HepG2 (cell line): Measurements from ENCODE around the gene CLRN2. TPM values are rescaled to one million over a fixed set of nuclear protein-coding genes. Genes with fewer than 3 reads are reported as not detected.
A peak's percentile ranks its signal among the peaks of the same experiment; 100 is the strongest.

Experiments
- CSRNP2 ChIP-seq: sonication (generic); formaldehyde crosslinking; conservative IDR thresholded peaks from 2 replicates; pipeline ENCODE4 v1.8.0; 2022; ENCODE audit warnings: low read depth, missing genetic modification reagents
- HMGXB4 ChIP-seq, 2 experiments: sonication (generic) in 1 of 2; formaldehyde crosslinking in 1 of 2; IDR thresholded peaks; 2 replicates each; pipeline versions ENCODE4 v1.4.0 to v1.6.1; 2018 to 2020; ENCODE audit warnings: missing genetic modification reagents in 2 of 2, borderline replicate concordance in 1 of 2, low read depth in 1 of 2, mild to moderate bottlenecking in 1 of 2, missing biosample characterization in 1 of 2
- JARID2 ChIP-seq: sonication (generic); formaldehyde crosslinking; IDR thresholded peaks from 2 replicates; pipeline ENCODE4 v1.8.1; 2023; ENCODE audit warnings: missing genetic modification reagents, inconsistent platforms; ENCODE audit not compliant: insufficient replicate concordance
- LCORL ChIP-seq, 2 experiments: fragments of 450-650 bp in 1 of 2; sonication (generic) in 1 of 2; formaldehyde crosslinking in 1 of 2; IDR thresholded peaks; 2 replicates each; pipeline versions ENCODE4 v1.5.0 to v1.6.1; 2017 to 2020; ENCODE audit warnings: antibody characterized with exemption in 1 of 2, missing genetic modification reagents in 1 of 2
- MEIS2 ChIP-seq: sonication (generic); formaldehyde crosslinking; IDR thresholded peaks from 2 replicates; pipeline ENCODE4 v1.9.0; 2021; ENCODE audit warnings: mild to moderate bottlenecking, missing genetic modification reagents
- MIXL1 ChIP-seq: IDR thresholded peaks from 2 replicates; pipeline ENCODE4 v1.6.1; 2016
- NFKB2 ChIP-seq: sonication (generic); formaldehyde crosslinking; IDR thresholded peaks from 2 replicates; pipeline ENCODE4 v1.4.0; 2020; ENCODE audit warnings: missing genetic modification reagents, borderline replicate concordance
- POLR2A ChIP-seq, 2 experiments: IDR thresholded peaks; 2 replicates each; pipeline ENCODE4 v1.6.1; 2011; ENCODE audit warnings: low read depth in 2 of 2, low read length in 2 of 2, mild to moderate bottlenecking in 1 of 2, moderate library complexity in 1 of 2; ENCODE audit not compliant: insufficient read depth in 1 of 2
- SAP130 ChIP-seq: IDR thresholded peaks from 2 replicates; pipeline ENCODE4 v1.6.1; 2016; ENCODE audit warnings: low read depth
- SCMH1 ChIP-seq: sonication (generic); formaldehyde crosslinking; IDR thresholded peaks from 2 replicates; pipeline ENCODE4 v1.9.0; 2021; ENCODE audit warnings: missing genetic modification reagents, mild to moderate bottlenecking, borderline replicate concordance
- SMAD9 ChIP-seq: sonication (generic); formaldehyde crosslinking; IDR thresholded peaks from 2 replicates; pipeline ENCODE4 v1.5.1; 2020; ENCODE audit warnings: mild to moderate bottlenecking, missing genetic modification reagents
- SNAI1 ChIP-seq: sonication (generic); formaldehyde crosslinking; IDR thresholded peaks from 2 replicates; pipeline ENCODE4 v1.5.0; 2020; ENCODE audit warnings: mild to moderate bottlenecking, missing genetic modification reagents, borderline replicate concordance
- SNAPC5 ChIP-seq: sonication (generic); formaldehyde crosslinking; IDR thresholded peaks from 2 replicates; pipeline ENCODE4 v1.8.1; 2023; ENCODE audit warnings: mild to moderate bottlenecking, missing genetic modification reagents, borderline replicate concordance
- ZHX1 ChIP-seq: sonication (generic); formaldehyde crosslinking; IDR thresholded peaks from 2 replicates; pipeline ENCODE4 v1.8.1; 2022; ENCODE audit warnings: low read depth, mild to moderate bottlenecking, missing genetic modification reagents
- ZNF136 ChIP-seq: sonication (generic); formaldehyde crosslinking; IDR thresholded peaks from 2 replicates; pipeline ENCODE4 v1.8.1; 2022; ENCODE audit warnings: low read depth, mild to moderate bottlenecking, moderate library complexity, missing genetic modification reagents
- ZNF513 ChIP-seq: sonication (generic); formaldehyde crosslinking; conservative IDR thresholded peaks from 2 replicates; pipeline ENCODE4 v1.5.0; 2020; ENCODE audit warnings: missing genetic modification reagents
- ZNF724P ChIP-seq: sonication (generic); formaldehyde crosslinking; IDR thresholded peaks from 2 replicates; pipeline ENCODE4 v1.8.0; 2022; ENCODE audit warnings: missing genetic modification reagents, borderline replicate concordance
- ZSCAN29 ChIP-seq: sonication (generic); formaldehyde crosslinking; conservative IDR thresholded peaks from 2 replicates; pipeline ENCODE4 v1.4.0; 2020; ENCODE audit warnings: mild to moderate bottlenecking, missing genetic modification reagents
- ZSCAN31 ChIP-seq: sonication (generic); formaldehyde crosslinking; IDR thresholded peaks from 2 replicates; pipeline ENCODE4 v1.5.0; 2020; ENCODE audit warnings: low read depth, mild to moderate bottlenecking, missing genetic modification reagents
- polyA plus RNA-seq, 8 experiments: library from polyadenylated mRNA; depleted of rRNA in 3 of 8; stranded (reverse) in 7 of 8; unstranded in 1 of 8; fragments of >200 nt; fragmentation: Illumina TruSeq in 4 of 8; extraction: Trizol in 4 of 8; gene quantifications; 2 replicates each; pipeline versions ENCODE4 v1.2.1 to v1.2.3, GENCODE V29; 2011 to 2016; ENCODE audit warnings: low read depth in 4 of 8, missing spikeins in 1 of 8, mixed read lengths in 1 of 8; ENCODE audit not compliant: insufficient read depth in 1 of 8
- total RNA-seq, 5 experiments: library from RNA; depleted of rRNA; stranded (reverse); fragments of >200 nt; fragmentation: Illumina TruSeq; extraction: Trizol; gene quantifications; 2 replicates each; pipeline ENCODE4 v1.2.3, GENCODE V29; 2016; ENCODE audit warnings: low read depth in 1 of 5

Gene CLRN2
- total and polyA plus RNA-seq, 2 of the 13 experiments (the other 11 are each of a cell fraction or from before 2014, with no cell fraction given), result not detected

GRCh38 chr4:17511950-17512795 lies 2.8 kb upstream of the CLRN2 start, which contains the start of gene QDPR (continued):
- TF ChIP-seq HMGXB4 (CRISPR knock-in tag; IDR thresholded peaks at IDR 0.05; ENCODE audit: borderline replicate concordance in 1 of 2, low read depth in 1 of 2) (peak in 1 of 2 experiments; percentile 26; a peak in 2 of 4 replicates), MIXL1 (CRISPR knock-in tag) (no peak), SMAD9 (CRISPR knock-in tag) (no peak), ZHX1 (CRISPR knock-in tag) (no peak), SNAPC5 (no peak), MEIS2 (CRISPR knock-in tag) (no peak), ZNF724P (peak; percentile 58; the same call in 1 of the 2 replicates), ZNF136 (CRISPR knock-in tag) (0 out of 2 replicates have a peak, but pooled peaks have one; percentile 70), SAP130 (CRISPR knock-in tag) (peak; percentile 64), SNAI1 (CRISPR knock-in tag) (no peak), CSRNP2 (CRISPR knock-in tag) (no peak), JARID2 (CRISPR knock-in tag) (no peak), NFKB2 (CRISPR knock-in tag) (no peak), ZNF513 (no peak), POLR2A (IDR thresholded peaks at IDR 0.05; ENCODE audit: insufficient read depth in 1 of 2, low read depth in 2 of 2, low read length in 2 of 2) (peak; percentile 24 to 73; a peak in 2 of 4 replicates), ZSCAN31 (CRISPR knock-in tag) (no peak), SCMH1 (CRISPR knock-in tag) (no peak), ZSCAN29 (CRISPR knock-in tag) (peak; percentile 60; the same call in 1 of the 2 replicates), LCORL (IDR thresholded peaks at IDR 0.05) (no peak), LCORL (CRISPR knock-in tag; IDR thresholded peaks at IDR 0.05) (no peak)
